ENCODE data around the gene RHEB. TPM values are rescaled to one million over a fixed set of nuclear protein-coding genes. Genes with fewer than 3 reads are reported as not detected.

The RHEB gene
- total RNA-seq (2022) = 156 and 159 TPM in 2 replicates
- percentile 96 among the genes with signal in this experiment for Bru-seq, nascent RNA
- percentile 91 among the genes with signal in this experiment for BruChase-seq, experiment 1, labeled RNA remaining after a 2-hour chase
- percentile 93 among the genes with signal in this experiment for BruChase-seq, experiment 2, labeled RNA remaining after a 6-hour chase
- long read RNA-seq, transcript RHEB-201 (8 exons, 2,075 nt) = major isoform, 482 of 504 reads
- long read RNA-seq, partial matches to known transcripts = 2 of 504 reads
- long read RNA-seq, other reads (novel, unspliced or antisense) = 15 of 504 reads

DNA sequence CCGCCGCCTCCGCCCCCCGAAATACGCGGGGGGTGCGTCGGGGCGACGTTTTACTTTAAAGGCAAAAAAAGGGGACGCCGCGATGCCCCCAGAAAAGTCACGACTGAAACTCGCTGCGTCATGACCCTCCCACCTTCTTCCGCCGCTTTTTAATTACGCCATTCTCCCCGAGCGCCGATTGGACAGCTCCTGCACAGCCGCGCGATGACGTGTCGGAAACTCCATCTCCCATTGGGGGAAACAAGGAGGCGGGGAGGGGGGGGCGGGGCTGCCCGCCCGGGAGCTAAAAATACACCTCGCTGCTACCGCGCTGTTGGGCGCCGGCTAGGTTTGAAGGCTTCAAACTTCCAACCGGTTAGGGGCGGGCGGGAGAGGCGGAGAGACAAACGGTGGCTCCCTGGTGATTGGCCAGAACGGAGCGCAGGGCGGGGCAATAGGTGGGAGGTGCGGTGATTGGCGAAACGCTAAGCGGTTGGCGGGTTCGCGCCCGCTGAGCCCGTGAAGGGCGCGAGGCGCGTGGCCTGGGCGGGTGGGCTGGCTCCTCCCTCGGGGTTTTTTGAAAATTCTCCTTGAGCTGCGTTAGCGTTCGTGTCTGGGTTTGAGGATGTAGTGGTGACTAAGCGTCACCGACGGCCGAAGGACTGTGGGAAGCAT lies at the start of gene RHEB:
Gene RHEB (minus strand): TSS at position 131 of the 654 bp plus-strand sequence. CDS start 384 bp downstream, outside the sequence.
- peaks cover 34% of the 10 kb centered on the region for H3K36me3 Mint-ChIP-seq (ENCODE audit: insufficient read depth, unreplicated experiment)
- POLR2A ChIA-PET = interaction anchor here (0.5 to 2.1 kb wide), 18 partner anchors 9 to 1183 kb away, joined by 3 to 21 read pairs (median 3); no protein-coding TSS in a partner anchor
- no TSS peak for BruUV-seq (replicated peaks)

DNA sequence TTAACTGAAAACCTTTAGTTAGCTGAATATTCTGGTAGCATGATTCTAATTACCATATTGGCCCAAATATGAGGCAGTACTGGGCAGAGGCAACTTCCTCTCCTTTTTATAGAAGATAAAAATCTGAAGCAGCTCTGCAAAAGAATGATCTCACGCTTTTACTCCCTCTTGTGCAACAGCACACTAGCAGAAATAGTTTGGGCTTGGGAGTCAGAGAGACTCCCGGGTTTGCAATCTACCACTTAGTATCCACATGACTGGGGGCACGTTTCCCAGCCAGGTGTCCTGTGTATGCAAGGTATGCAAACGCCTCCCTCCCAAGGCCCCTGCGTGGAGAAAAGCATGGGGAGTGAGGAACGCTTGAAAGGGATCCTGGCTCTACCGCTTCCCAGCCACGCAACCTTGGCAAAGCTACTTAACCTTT lies 47.2 kb upstream of the RHEB start:
- no peak overlapping the region for H3K4me3 Mint-ChIP-seq (ENCODE audit: unreplicated experiment)
- no peak overlapping the region for H3K27ac Mint-ChIP-seq (ENCODE audit: unreplicated experiment)
- no peaks in the 10 kb centered on the region for H3K9me3 ChIP-seq
- ChIA-PET CTCF (no interaction called here), POLR2A (no interaction called here)
- no peaks in the 10 kb centered on the region for H3K27me3 Mint-ChIP-seq (ENCODE audit: insufficient read depth, unreplicated experiment)
- DNase-seq = no peak
- no peaks in the 10 kb centered on the region for H3K4me1 ChIP-seq
- H3K9me3 Mint-ChIP-seq (ENCODE audit: unreplicated experiment) = no peaks in the 10 kb centered on the region
- intact Hi-C loops (cut with micrococcal nuclease; ENCODE audit: unreplicated experiment) = no loop called here
- H3K36me3 Mint-ChIP-seq (ENCODE audit: insufficient read depth, unreplicated experiment) = no peaks in the 10 kb centered on the region
- no peaks in the 10 kb centered on the region for H3K4me1 Mint-ChIP-seq (ENCODE audit: low read depth, unreplicated experiment)
- no peaks in the 10 kb centered on the region for H3K27me3 ChIP-seq (replicated peaks; ENCODE audit: control insufficient read depth, insufficient read depth, low read length)
- no peaks in the 10 kb centered on the region for H3K36me3 ChIP-seq (ENCODE audit: control insufficient read depth, insufficient read depth, low read length)
- no peak for TF ChIP-seq CTCF (IDR thresholded peaks at IDR 0.05; ENCODE audit: insufficient read depth in 1 of 2, low read depth in 1 of 2, low read length in 1 of 2, severe bottlenecking in 1 of 2, unreplicated experiment in 1 of 2)
- no TSS peak for BruUV-seq (replicated peaks)
- no peak overlapping the region for H3K4me3 ChIP-seq (ENCODE audit: low read depth, low read length)

More for the DNA sequence above, at the start of gene RHEB:
- peaks cover 24% of the 10 kb centered on the region for H3K4me1 Mint-ChIP-seq (ENCODE audit: low read depth, unreplicated experiment)
- no peaks in the 10 kb centered on the region for H3K27me3 Mint-ChIP-seq (ENCODE audit: insufficient read depth, unreplicated experiment)
- TF ChIP-seq CTCF (IDR thresholded peaks at IDR 0.05; ENCODE audit: insufficient read depth in 1 of 2, low read depth in 1 of 2, low read length in 1 of 2, severe bottlenecking in 1 of 2, unreplicated experiment in 1 of 2) = no peak
- intact Hi-C loops (cut with micrococcal nuclease; ENCODE audit: unreplicated experiment) = loop anchor here (1.0 to 5.0 kb wide), 4 partner anchors 19 to 177 kb away; no protein-coding TSS in a partner anchor
- CTCF ChIA-PET = interaction anchor here (0.7 to 1.4 kb wide), 4 partner anchors 19 to 225 kb away, joined by 3 to 5 read pairs (median 4); no protein-coding TSS in a partner anchor
- H3K9me3 Mint-ChIP-seq (ENCODE audit: unreplicated experiment) = no peaks in the 10 kb centered on the region
- peaks cover 4% of the 10 kb centered on the region; the same call in 1 of the 2 replicates for H3K4me1 ChIP-seq
- peak within 1 kb of the TSS; percentile 91 for H3K4me3 Mint-ChIP-seq (ENCODE audit: unreplicated experiment)
- H3K9me3 ChIP-seq = no peaks in the 10 kb centered on the region
- H3K4me3 ChIP-seq (ENCODE audit: low read depth, low read length) = peak within 1 kb of the TSS; percentile 70
- no peaks in the 10 kb centered on the region for H3K27me3 ChIP-seq (replicated peaks; ENCODE audit: control insufficient read depth, insufficient read depth, low read length)
- peak within 1 kb of the TSS; percentile 99 for H3K27ac Mint-ChIP-seq (ENCODE audit: unreplicated experiment)
- DNase-seq = peak; percentile 99
- no peaks in the 10 kb centered on the region for H3K36me3 ChIP-seq (ENCODE audit: control insufficient read depth, insufficient read depth, low read length)

GRCh38 chr7:151565541-151565940 lies 45.8 kb upstream of the RHEB start:
- CTCF ChIA-PET = no interaction called here
- H3K36me3 Mint-ChIP-seq (ENCODE audit: insufficient read depth, unreplicated experiment) = no peaks in the 10 kb centered on the region
- H3K27ac Mint-ChIP-seq (ENCODE audit: unreplicated experiment) = no peak overlapping the region
- Histone ChIP-seq H3K36me3 (ENCODE audit: control insufficient read depth, insufficient read depth, low read length) (no peaks in the 10 kb centered on the region), H3K4me3 (ENCODE audit: low read depth, low read length) (no peak overlapping the region), H3K9me3 (no peaks in the 10 kb centered on the region), H3K4me1 (no peaks in the 10 kb centered on the region), H3K27me3 (replicated peaks; ENCODE audit: control insufficient read depth, insufficient read depth, low read length) (no peaks in the 10 kb centered on the region)
- POLR2A ChIA-PET = no interaction called here
- no peak for TF ChIP-seq CTCF (IDR thresholded peaks at IDR 0.05; ENCODE audit: insufficient read depth in 1 of 2, low read depth in 1 of 2, low read length in 1 of 2, severe bottlenecking in 1 of 2, unreplicated experiment in 1 of 2)
- H3K27me3 Mint-ChIP-seq (ENCODE audit: insufficient read depth, unreplicated experiment) = no peaks in the 10 kb centered on the region
- no peak for DNase-seq
- H3K9me3 Mint-ChIP-seq (ENCODE audit: unreplicated experiment) = no peaks in the 10 kb centered on the region
- H3K4me1 Mint-ChIP-seq (ENCODE audit: low read depth, unreplicated experiment) = no peaks in the 10 kb centered on the region
- BruUV-seq (replicated peaks) = no TSS peak
- intact Hi-C loops (cut with micrococcal nuclease; ENCODE audit: unreplicated experiment) = no loop called here
- no peak overlapping the region for H3K4me3 Mint-ChIP-seq (ENCODE audit: unreplicated experiment)

All from Caco-2 (cell line).